Gastrocnemius medialis (tissue), 4 donors: ENCODE data around the gene FHOD3. TPM values are rescaled to one million over a fixed set of nuclear protein-coding genes. Genes with fewer than 3 reads are reported as not detected.

Experiments
- ATAC-seq, 2 donors: fragments of 150-250 bp; one replicate each; pipeline ENCODE4 v1.9.1; 2016
- DNase-seq, 2 donors: peaks; one replicate each; pipeline ENCODE4 v3.0.0-alpha.2; 2019
- H3K27ac ChIP-seq, 4 donors: fragments of 200-600 bp; sonication (generic); 1 replicate in 1 of 4; 2 replicates in 3 of 4; pipeline ENCODE4 v1.5.1; 2016 to 2018; ENCODE audit warnings: mild to moderate bottlenecking in 2 of 4, moderate library complexity in 1 of 4
- H3K27me3 ChIP-seq, 3 donors: fragments of 200-600 bp; sonication (generic) in 2 of 3; 1 replicate in 1 of 3; 2 replicates in 2 of 3; pipeline versions ENCODE4 v1.5.1 to v1.6.0; 2016 to 2019; ENCODE audit warnings: mild to moderate bottlenecking in 1 of 3, moderate library complexity in 1 of 3
- H3K36me3 ChIP-seq, 2 donors: fragments of 200-600 bp; sonication (generic) in 1 of 2; one replicate each; pipeline ENCODE4 v1.5.1; 2017 to 2018
- H3K4me1 ChIP-seq, 2 donors: fragments of 200-600 bp; sonication (generic) in 1 of 2; one replicate each; pipeline ENCODE4 v1.5.1; 2016 to 2017; ENCODE audit warnings: mild to moderate bottlenecking in 2 of 2
- H3K4me3 ChIP-seq, 4 donors: fragments of 200-600 bp; sonication (generic) in 3 of 4; 1 replicate in 1 of 4; 2 replicates in 3 of 4; pipeline ENCODE4 v1.5.1; 2016 to 2019; ENCODE audit warnings: mild to moderate bottlenecking in 2 of 4
- H3K9me3 ChIP-seq, 3 donors: fragments of 200-600 bp; sonication (generic) in 2 of 3; 1 replicate in 1 of 3; 2 replicates in 2 of 3; pipeline ENCODE4 v1.5.1; 2016 to 2019
- CTCF ChIP-seq, 5 experiments: fragments of 450-650 bp in 3 of 5; fragments of 200-600 bp in 2 of 5; sonication (generic) in 2 of 5; IDR thresholded peaks in 4 of 5; conservative IDR thresholded peaks in 1 of 5; 1 replicate in 4 of 5; 2 replicates in 1 of 5; pipeline ENCODE4 v1.5.1; 2016 to 2019; ENCODE audit warnings: antibody characterized with exemption in 5 of 5, mild to moderate bottlenecking in 3 of 5, moderate library complexity in 3 of 5
- POLR2A ChIP-seq, 2 donors: fragments of 450-650 bp; IDR thresholded peaks; one replicate each; pipeline ENCODE4 v1.6.1; 2017; ENCODE audit warnings: antibody characterized with exemption in 2 of 2, mild to moderate bottlenecking in 2 of 2, moderate library complexity in 2 of 2
- in situ Hi-C, 4 donors: fragments of 200-750 bp; cut with MboI; loops; one replicate each; pipeline versions ENCODE4 v1.15.0 to v1.8.0; 2017; ENCODE audit warnings: low sequenced_read_pairs in 4 of 4
- intact Hi-C: fragments of 100-400 bp; cut with DNase I; formaldehyde crosslinking; loops from one replicate; pipeline ENCODE4 v1.15.1; 2023; ENCODE audit warnings: low total_unique reads
- total RNA-seq, 4 donors: library from RNA; depleted of rRNA; stranded (reverse); fragments of >200 nt; gene quantifications; one replicate each; pipeline versions ENCODE4 v1.1.0 to v1.2.3, GENCODE V29; 2016

The FHOD3 gene
- total RNA-seq, 4 donors from 2014 or later: 10.0 to 32.5 (median 17.0) TPM

GRCh38 chr18:36287653-36288052, 9.9 kb upstream of the FHOD3 start:
- Histone ChIP-seq H3K4me3 (no peak overlapping the region), H3K36me3 (no peaks in the 10 kb centered on the region), H3K27me3 (peaks cover 0 to 6% (median 0%) of the 10 kb centered on the region in 3 donors), H3K4me1 (no peaks in the 10 kb centered on the region), H3K9me3 (no peaks in the 10 kb centered on the region), H3K27ac (no peak overlapping the region)
- in situ Hi-C loops: loop anchor here (10.0 to 25.0 kb wide), 6 partner anchors 193 to 533 kb away; no protein-coding TSS in a partner anchor
- ATAC-seq (no peak), DNase-seq (no peak)
- TF ChIP-seq CTCF (IDR thresholded peaks at IDR 0.05 in 4 of 5, conservative IDR thresholded peaks at IDR 0.05 in 1 of 5): no peak
- no peak for TF ChIP-seq POLR2A (IDR thresholded peaks at IDR 0.05)
- intact Hi-C loops: loop anchor here (10.0 kb wide), 1 partner anchor 103 kb away; the partner anchor contains the start of gene MOCOS

GRCh38 chr18:36288689-36289088, 8.8 kb upstream of the FHOD3 start:
- TF ChIP-seq CTCF (IDR thresholded peaks at IDR 0.05 in 4 of 5, conservative IDR thresholded peaks at IDR 0.05 in 1 of 5): no peak
- TF ChIP-seq POLR2A (IDR thresholded peaks at IDR 0.05): no peak
- ATAC-seq (no peak), DNase-seq (no peak)
- H3K36me3 ChIP-seq: no peaks in the 10 kb centered on the region
- in situ Hi-C loops (loop anchor here (10.0 to 25.0 kb wide), 6 partner anchors 194 to 534 kb away; no protein-coding TSS in a partner anchor), intact Hi-C loops (loop anchor here (10.0 kb wide), 1 partner anchor 104 kb away; the partner anchor contains the start of gene MOCOS)
- H3K27ac ChIP-seq: no peak overlapping the region
- no peaks in the 10 kb centered on the region for H3K9me3 ChIP-seq
- no peak overlapping the region for H3K4me3 ChIP-seq
- H3K27me3 ChIP-seq: peaks cover 0 to 6% (median 0%) of the 10 kb centered on the region in 3 donors
- H3K4me1 ChIP-seq: no peaks in the 10 kb centered on the region

GRCh38 chr18:36294031-36294430, 3.5 kb upstream of the FHOD3 start:
- DNase-seq: no peak
- Histone ChIP-seq H3K9me3 (no peaks in the 10 kb centered on the region), H3K27me3 (no peaks in the 10 kb centered on the region), H3K36me3 (no peaks in the 10 kb centered on the region), H3K4me3 (no peak overlapping the region), H3K27ac (no peak overlapping the region), H3K4me1 (peaks cover 4 to 14% of the 10 kb centered on the region in 2 donors)
- in situ Hi-C loops (loop anchor here in 3 of 4 donors (5.0 to 25.0 kb wide), 3 partner anchors 268 to 532 kb away; no protein-coding TSS in a partner anchor), intact Hi-C loops (no loop called here)
- TF ChIP-seq POLR2A (IDR thresholded peaks at IDR 0.05) (no peak), CTCF (IDR thresholded peaks at IDR 0.05 in 4 of 5, conservative IDR thresholded peaks at IDR 0.05 in 1 of 5) (no peak)
- ATAC-seq: no peak

- H3K27ac ChIP-seq: no peak overlapping the region
- H3K27me3 ChIP-seq: no peaks in the 10 kb centered on the region
- H3K9me3 ChIP-seq: no peaks in the 10 kb centered on the region
- H3K4me1 ChIP-seq: peaks cover 5 to 26% of the 10 kb centered on the region in 2 donors
- H3K36me3 ChIP-seq: no peaks in the 10 kb centered on the region
- no peak overlapping the region for H3K4me3 ChIP-seq
- intact Hi-C loops (loop anchor here (5.0 kb wide), 1 partner anchor 168 kb away; the partner anchor contains the start of genes ELP2 and SLC39A6), in situ Hi-C loops (loop anchor here in 2 of 4 donors (25.0 kb wide), 2 partner anchors 267 to 533 kb away; no protein-coding TSS in a partner anchor)
- TF ChIP-seq POLR2A (IDR thresholded peaks at IDR 0.05): no peak
- ATAC-seq: no peak
- no peak for DNase-seq
Observed at GRCh38 chr18:36295214-36295613, 2.3 kb upstream of the FHOD3 start.

GRCh38 chr18:36295880-36296301, 1.6 kb upstream of the FHOD3 start:
- in situ Hi-C loops (loop anchor here in 2 of 4 donors (25.0 kb wide), 2 partner anchors 266 to 534 kb away; no protein-coding TSS in a partner anchor), intact Hi-C loops (loop anchor here (2.0 to 5.0 kb wide), 3 partner anchors 169 to 277 kb away; partner anchors contain the start of genes ELP2 and SLC39A6)
- DNase-seq: no peak
- no peaks in the 10 kb centered on the region for H3K36me3 ChIP-seq
- TF ChIP-seq POLR2A (IDR thresholded peaks at IDR 0.05): no peak
- no peak for TF ChIP-seq CTCF (IDR thresholded peaks at IDR 0.05 in 4 of 5, conservative IDR thresholded peaks at IDR 0.05 in 1 of 5)
- H3K9me3 ChIP-seq: no peaks in the 10 kb centered on the region
- no peaks in the 10 kb centered on the region for H3K27me3 ChIP-seq
- no peak overlapping the region for H3K27ac ChIP-seq
- ATAC-seq: no peak
- H3K4me1 ChIP-seq: peaks cover 5 to 26% of the 10 kb centered on the region in 2 donors
- H3K4me3 ChIP-seq: peak overlapping the region; percentile 66 to 99 (median 74)
